ENCODE measurements around the gene TMEM80.

Gene TMEM80

GRCh38 chr11:727281-727701, 31.7 kb downstream of the TMEM80 start:
- Histone ChIP-seq H2BK5ac (ENCODE audit: low read length) (no peak overlapping the region), H4K8ac (ENCODE audit: low read depth, low read length) (no peak overlapping the region), H3K4me2 (ENCODE audit: low read length) (no peak overlapping the region), H3K56ac (ENCODE audit: low read length) (no peak overlapping the region), H2BK15ac (replicated peaks; ENCODE audit: low read depth) (no peak overlapping the region), H3K4me3 (ENCODE audit: low read length) (no peak overlapping the region), H2AK5ac (ENCODE audit: low read length) (no peak overlapping the region), H3K79me1 (ENCODE audit: low read length) (no peaks in the 10 kb centered on the region), H3K27me3 (ENCODE audit: insufficient read depth, low read length, poor library complexity) (peaks cover 2% of the 10 kb centered on the region), H3K36me3 (ENCODE audit: control insufficient read depth, insufficient read depth, low read length) (no peaks in the 10 kb centered on the region), H3K79me2 (ENCODE audit: control insufficient read depth, insufficient read depth, low read length) (no peaks in the 10 kb centered on the region), H3K18ac (ENCODE audit: low read length) (no peak overlapping the region), H3K23ac (ENCODE audit: low read length) (no peak overlapping the region), H3K9ac (ENCODE audit: low read length) (no peak overlapping the region), H3K4ac (ENCODE audit: low read depth, low read length) (no peak overlapping the region), H3K27ac (ENCODE audit: low read depth, low read length) (no peak overlapping the region), H3K4me1 (ENCODE audit: control insufficient read depth, low read depth, low read length) (no peaks in the 10 kb centered on the region), H2BK120ac (ENCODE audit: low read depth, low read length) (no peak overlapping the region), H4K5ac (ENCODE audit: low read length) (no peak overlapping the region)
- DNase-seq = no peak
- WGBS (ENCODE audit: extremely low coverage, insufficient coverage, low lambda C conversion rate) = no CpG with 5 or more reads among the region's 12 CpGs

GRCh38 chr11:727859-728748, 32.5 kb downstream of the TMEM80 start:
- peaks cover 2% of the 10 kb centered on the region for H3K27me3 ChIP-seq (ENCODE audit: insufficient read depth, low read length, poor library complexity)
- H2BK5ac ChIP-seq (ENCODE audit: low read length) = no peak overlapping the region
- H3K56ac ChIP-seq (ENCODE audit: low read length) = no peak overlapping the region
- H4K5ac ChIP-seq (ENCODE audit: low read length) = no peak overlapping the region
- no peak overlapping the region for H3K4me2 ChIP-seq (ENCODE audit: low read length)
- no peak overlapping the region for H4K8ac ChIP-seq (ENCODE audit: low read depth, low read length)
- no peak overlapping the region for H3K9ac ChIP-seq (ENCODE audit: low read length)
- no peak overlapping the region for H3K27ac ChIP-seq (ENCODE audit: low read depth, low read length)
- H3K4me3 ChIP-seq (ENCODE audit: low read length) = no peak overlapping the region
- H3K36me3 ChIP-seq (ENCODE audit: control insufficient read depth, insufficient read depth, low read length) = no peaks in the 10 kb centered on the region
- no peaks in the 10 kb centered on the region for H3K79me1 ChIP-seq (ENCODE audit: low read length)
- no peaks in the 10 kb centered on the region for H3K4me1 ChIP-seq (ENCODE audit: control insufficient read depth, low read depth, low read length)
- H2BK15ac ChIP-seq (replicated peaks; ENCODE audit: low read depth) = no peak overlapping the region
- peak; percentile 87 for DNase-seq
- no peak overlapping the region for H3K18ac ChIP-seq (ENCODE audit: low read length)
- peak overlapping the region; percentile 45 for H3K23ac ChIP-seq (ENCODE audit: low read length)
- no peak overlapping the region for H2AK5ac ChIP-seq (ENCODE audit: low read length)
- no peak overlapping the region for H3K4ac ChIP-seq (ENCODE audit: low read depth, low read length)
- H2BK120ac ChIP-seq (ENCODE audit: low read depth, low read length) = no peak overlapping the region
- no CpG with 5 or more reads among the region's 31 CpGs for WGBS (ENCODE audit: extremely low coverage, insufficient coverage, low lambda C conversion rate)
- H3K79me2 ChIP-seq (ENCODE audit: control insufficient read depth, insufficient read depth, low read length) = no peaks in the 10 kb centered on the region

GRCh38 chr11:728901-729491, 33.4 kb downstream of the TMEM80 start:
- H3K18ac ChIP-seq (ENCODE audit: low read length) = no peak overlapping the region
- H3K4ac ChIP-seq (ENCODE audit: low read depth, low read length) = no peak overlapping the region
- H3K27me3 ChIP-seq (ENCODE audit: insufficient read depth, low read length, poor library complexity) = peaks cover 2% of the 10 kb centered on the region
- no peaks in the 10 kb centered on the region for H3K4me1 ChIP-seq (ENCODE audit: control insufficient read depth, low read depth, low read length)
- H2BK15ac ChIP-seq (replicated peaks; ENCODE audit: low read depth) = no peak overlapping the region
- H2BK5ac ChIP-seq (ENCODE audit: low read length) = no peak overlapping the region
- H3K23ac ChIP-seq (ENCODE audit: low read length) = no peak overlapping the region
- H3K9ac ChIP-seq (ENCODE audit: low read length) = no peak overlapping the region
- no peak overlapping the region for H4K5ac ChIP-seq (ENCODE audit: low read length)
- no peak overlapping the region for H3K27ac ChIP-seq (ENCODE audit: low read depth, low read length)
- H3K4me2 ChIP-seq (ENCODE audit: low read length) = no peak overlapping the region
- H3K56ac ChIP-seq (ENCODE audit: low read length) = no peak overlapping the region
- no peak overlapping the region for H2AK5ac ChIP-seq (ENCODE audit: low read length)
- H3K4me3 ChIP-seq (ENCODE audit: low read length) = no peak overlapping the region
- no peaks in the 10 kb centered on the region for H3K36me3 ChIP-seq (ENCODE audit: control insufficient read depth, insufficient read depth, low read length)
- no CpG with 5 or more reads among the region's 15 CpGs for WGBS (ENCODE audit: extremely low coverage, insufficient coverage, low lambda C conversion rate)
- DNase-seq = no peak
- no peaks in the 10 kb centered on the region for H3K79me1 ChIP-seq (ENCODE audit: low read length)
- H2BK120ac ChIP-seq (ENCODE audit: low read depth, low read length) = no peak overlapping the region
- no peak overlapping the region for H4K8ac ChIP-seq (ENCODE audit: low read depth, low read length)
- H3K79me2 ChIP-seq (ENCODE audit: control insufficient read depth, insufficient read depth, low read length) = no peaks in the 10 kb centered on the region

DNA sequence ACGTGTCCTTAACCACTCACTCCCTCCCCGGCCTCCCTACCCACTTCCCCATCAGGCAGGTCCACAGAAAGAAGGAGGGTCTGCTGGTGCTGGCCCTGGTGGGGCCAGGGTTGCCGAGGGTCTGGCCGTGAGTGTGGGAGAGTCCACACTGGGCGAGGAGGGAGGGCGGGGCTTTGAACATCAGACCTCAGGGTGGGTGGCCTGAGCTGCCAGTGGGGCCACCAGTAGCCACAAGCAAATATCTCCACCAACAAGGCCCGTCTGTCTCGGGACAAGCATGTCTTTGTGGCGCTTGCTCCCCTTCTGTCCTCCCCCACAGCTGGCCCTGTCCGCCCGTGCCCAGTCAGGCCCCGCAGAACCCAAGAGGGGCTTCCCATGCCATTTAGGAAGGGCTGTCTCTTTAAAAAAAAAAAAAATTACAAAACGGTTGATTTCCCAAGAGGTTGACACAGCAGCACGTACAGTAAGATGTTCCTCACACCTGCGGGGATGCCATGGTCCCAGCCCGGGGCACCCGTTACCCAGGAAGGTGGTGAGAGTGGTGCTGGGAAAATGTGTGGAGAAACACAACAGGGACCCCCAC, 34.0 kb downstream of the TMEM80 start:
- no CpG with 5 or more reads among the region's 17 CpGs for WGBS (ENCODE audit: extremely low coverage, insufficient coverage, low lambda C conversion rate)

DNA sequence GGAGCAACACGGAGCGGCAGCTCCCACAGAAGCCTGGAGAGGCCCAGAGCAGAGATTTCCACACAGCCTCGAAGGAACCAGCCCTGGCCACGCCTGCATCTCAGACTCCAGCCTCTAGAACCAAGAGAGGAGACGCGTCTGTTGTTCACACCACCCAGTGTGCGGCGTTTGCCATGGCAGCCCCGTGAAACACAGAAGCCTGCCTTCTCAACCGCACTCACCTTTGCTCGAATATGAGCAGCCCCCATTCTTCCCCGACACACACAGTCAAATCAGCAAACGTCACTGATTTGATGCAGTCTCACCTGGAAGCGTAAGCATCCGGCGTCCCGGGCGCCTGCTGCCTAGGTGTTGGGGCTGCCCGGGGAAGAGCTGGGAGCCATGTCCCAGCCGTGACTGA, 37.5 kb downstream of the TMEM80 start:
- Histone ChIP-seq H3K27me3 (ENCODE audit: insufficient read depth, low read length, poor library complexity) (no peaks in the 10 kb centered on the region), H4K8ac (ENCODE audit: low read depth, low read length) (no peak overlapping the region), H3K4ac (ENCODE audit: low read depth, low read length) (no peak overlapping the region), H3K23ac (ENCODE audit: low read length) (no peak overlapping the region), H4K5ac (ENCODE audit: low read length) (no peak overlapping the region), H3K18ac (ENCODE audit: low read length) (no peak overlapping the region), H3K79me1 (ENCODE audit: low read length) (no peaks in the 10 kb centered on the region), H2BK5ac (ENCODE audit: low read length) (no peak overlapping the region), H3K36me3 (ENCODE audit: control insufficient read depth, insufficient read depth, low read length) (no peaks in the 10 kb centered on the region), H3K56ac (ENCODE audit: low read length) (no peak overlapping the region), H3K4me3 (ENCODE audit: low read length) (no peak overlapping the region), H2BK120ac (ENCODE audit: low read depth, low read length) (no peak overlapping the region), H3K9ac (ENCODE audit: low read length) (no peak overlapping the region), H3K4me2 (ENCODE audit: low read length) (no peak overlapping the region), H3K79me2 (ENCODE audit: control insufficient read depth, insufficient read depth, low read length) (no peaks in the 10 kb centered on the region), H3K4me1 (ENCODE audit: control insufficient read depth, low read depth, low read length) (no peaks in the 10 kb centered on the region), H2AK5ac (ENCODE audit: low read length) (no peak overlapping the region), H2BK15ac (replicated peaks; ENCODE audit: low read depth) (no peak overlapping the region), H3K27ac (ENCODE audit: low read depth, low read length) (no peak overlapping the region)
- no peak for DNase-seq
- WGBS (ENCODE audit: extremely low coverage, insufficient coverage, low lambda C conversion rate) = no CpG with 5 or more reads among the region's 20 CpGs

More for the DNA sequence above, 34.0 kb downstream of the TMEM80 start:
- H3K4ac ChIP-seq (ENCODE audit: low read depth, low read length) = no peak overlapping the region
- no peak overlapping the region for H3K4me2 ChIP-seq (ENCODE audit: low read length)
- H3K56ac ChIP-seq (ENCODE audit: low read length) = no peak overlapping the region
- H3K23ac ChIP-seq (ENCODE audit: low read length) = no peak overlapping the region
- no peak overlapping the region for H2AK5ac ChIP-seq (ENCODE audit: low read length)
- no peak overlapping the region for H3K27ac ChIP-seq (ENCODE audit: low read depth, low read length)
- H2BK5ac ChIP-seq (ENCODE audit: low read length) = no peak overlapping the region
- H3K27me3 ChIP-seq (ENCODE audit: insufficient read depth, low read length, poor library complexity) = peaks cover 2% of the 10 kb centered on the region
- no peaks in the 10 kb centered on the region for H3K36me3 ChIP-seq (ENCODE audit: control insufficient read depth, insufficient read depth, low read length)
- no peak for DNase-seq
- H4K8ac ChIP-seq (ENCODE audit: low read depth, low read length) = no peak overlapping the region
- H3K79me2 ChIP-seq (ENCODE audit: control insufficient read depth, insufficient read depth, low read length) = no peaks in the 10 kb centered on the region
- no peak overlapping the region for H3K18ac ChIP-seq (ENCODE audit: low read length)
- H3K4me1 ChIP-seq (ENCODE audit: control insufficient read depth, low read depth, low read length) = no peaks in the 10 kb centered on the region
- H4K5ac ChIP-seq (ENCODE audit: low read length) = no peak overlapping the region
- no peak overlapping the region for H3K4me3 ChIP-seq (ENCODE audit: low read length)
- no peak overlapping the region for H3K9ac ChIP-seq (ENCODE audit: low read length)
- H2BK120ac ChIP-seq (ENCODE audit: low read depth, low read length) = no peak overlapping the region
- no peak overlapping the region for H2BK15ac ChIP-seq (replicated peaks; ENCODE audit: low read depth)
- no peaks in the 10 kb centered on the region for H3K79me1 ChIP-seq (ENCODE audit: low read length)
